HepG2 (cell line): ENCODE measurements around the gene PAIP1. TPM values are rescaled to one million over a fixed set of nuclear protein-coding genes. Genes with fewer than 3 reads are reported as not detected.

Experiments used
- ATAC-seq: fragments of 200-7000 bp; cut with Tn5 transposase; 3 replicates; pipeline ENCODE4 v1.9.1; 2020; ENCODE audit warnings: mild to moderate bottlenecking, moderate library complexity
- BruUV-seq: library from RNA; stranded (reverse); fragments of 400-500 nt; replicated peaks from 2 replicates; lab custom pipeline; 2021; lab: Mats Ljungman, UMichigan
- CTCF ChIA-PET: fragments of 300-600 bp; formaldehyde crosslinking; extraction: SDS; loops from one replicate; lab custom pipeline; 2021; ENCODE audit warnings: low total read pairs, inconsistent platforms, low intra/inter-chr PET ratio; lab: Yijun Ruan, JAX
- POLR2A ChIA-PET: fragments of 350-600 bp; sonication (Branson Sonifier 250); formaldehyde crosslinking; loops from one replicate; lab custom pipeline; 2020; ENCODE audit warnings: antibody characterized with exemption, inconsistent platforms; lab: Yijun Ruan, JAX
- DNase-seq: peaks from one replicate; pipeline ENCODE4 v3.0.0-alpha.2; 2015; ENCODE audit warnings: low spot score
- FAIRE-seq: peaks from 3 replicates; lab custom pipeline; 2011; peaks lifted over from hg19 to GRCh38; lab: Jason Lieb, UNC
- H2AFZ ChIP-seq: one replicate; pipeline ENCODE4 v1.6.1; 2011; ENCODE audit warnings: low read length, inconsistent platforms
- H3K27ac ChIP-seq: fragments of 300-600 bp; 3 replicates; pipeline ENCODE4 v1.8.0; 2011; ENCODE audit warnings: mixed run types, mild to moderate bottlenecking, mixed read lengths, low read length, inconsistent platforms; ENCODE audit not compliant: insufficient read depth; ENCODE audit errors: extremely low read length
- H3K27me3 ChIP-seq, 2 experiments: fragments of 200-600 bp in 1 of 2; 2 replicates in 1 of 2; 3 replicates in 1 of 2; pipeline versions ENCODE4 v1.6.0 to v1.8.0; 2011; ENCODE audit warnings: low read length in 2 of 2, mild to moderate bottlenecking in 2 of 2, moderate library complexity in 2 of 2, inconsistent platforms in 1 of 2; ENCODE audit not compliant: insufficient read depth in 2 of 2, control insufficient read depth in 1 of 2
- H3K36me3 ChIP-seq, 2 experiments: fragments of 200-600 bp in 1 of 2; replicated peaks in 1 of 2; 2 replicates in 1 of 2; 3 replicates in 1 of 2; pipeline versions ENCODE4 v1.5.1 to v1.8.0; 2011; ENCODE audit warnings: low read length in 2 of 2, inconsistent platforms in 1 of 2; ENCODE audit not compliant: insufficient read depth in 2 of 2, control insufficient read depth in 1 of 2
- H3K4me1 ChIP-seq: 2 replicates; pipeline ENCODE4 v1.5.1; 2012; ENCODE audit warnings: low read length, inconsistent platforms; ENCODE audit not compliant: insufficient read depth
- H3K4me2 ChIP-seq: 2 replicates; pipeline ENCODE4 v1.6.0; 2011; ENCODE audit warnings: low read depth, low read length, inconsistent platforms
- H3K4me3 ChIP-seq, 3 experiments: fragments of 200-600 bp in 1 of 3; sonication (generic), shearing (Covaris generic) in 1 of 3; replicated peaks in 1 of 3; 2 replicates each; pipeline ENCODE4 v1.5.1; 2011 to 2016; ENCODE audit warnings: low read length in 3 of 3, inconsistent platforms in 2 of 3, low read depth in 2 of 3, mild to moderate bottlenecking in 2 of 3, control low read depth in 1 of 3, mixed read lengths in 1 of 3; ENCODE audit not compliant: insufficient read depth in 1 of 3
- H3K79me2 ChIP-seq: one replicate; pipeline ENCODE4 v1.6.1; 2011; ENCODE audit warnings: low read length, inconsistent platforms; ENCODE audit not compliant: insufficient read depth
- H3K9ac ChIP-seq: 2 replicates; pipeline ENCODE4 v1.6.0; 2011; ENCODE audit warnings: mild to moderate bottlenecking, low read depth, low read length, inconsistent platforms; ENCODE audit not compliant: insufficient read depth
- H3K9me3 ChIP-seq: 2 replicates; pipeline ENCODE4 v1.5.1; 2012; ENCODE audit warnings: mild to moderate bottlenecking, low read length
- H4K20me1 ChIP-seq: 2 replicates; pipeline ENCODE4 v1.6.0; 2011; ENCODE audit warnings: inconsistent platforms, mild to moderate bottlenecking, low read length, moderate library complexity; ENCODE audit not compliant: insufficient read depth
- CREM ChIP-seq, 2 experiments: sonication (generic) in 1 of 2; formaldehyde crosslinking in 1 of 2; IDR thresholded peaks; 2 replicates each; pipeline versions ENCODE4 v1.4.0 to v1.6.1; 2016 to 2020; ENCODE audit warnings: antibody characterized with exemption in 1 of 2, mild to moderate bottlenecking in 1 of 2, missing genetic modification reagents in 1 of 2
- EED ChIP-seq: sonication (generic); formaldehyde crosslinking; IDR thresholded peaks from 2 replicates; pipeline ENCODE4 v1.5.0; 2020; ENCODE audit warnings: mild to moderate bottlenecking, missing genetic modification reagents
- RBM22 ChIP-seq: fragments of 200-400 bp; formaldehyde crosslinking; optimal IDR thresholded peaks from 2 replicates; pipeline ENCODE3; 2017; ENCODE audit warnings: mild to moderate bottlenecking, low read length, moderate library complexity
- ZNF230 ChIP-seq: sonication (generic); formaldehyde crosslinking; IDR thresholded peaks from 2 replicates; pipeline ENCODE4 v1.4.0; 2020; ENCODE audit warnings: mild to moderate bottlenecking, missing genetic modification reagents
- WGBS: methylation state at CpG from one replicate; pipeline ENCODE4 v1.1.6; 2017; ENCODE audit warnings: low lambda C conversion rate; 5-methylcytosine and 5-hydroxymethylcytosine counted together
- in situ Hi-C: cut with HindIII; loops from 2 replicates; pipeline ENCODE4 v1.10.0; 2017; ENCODE audit warnings: low pct_unique_long_range_greater_than_20kb; ENCODE audit not compliant: extremely low pct_ligation_motif_present
- intact Hi-C: fragments of 100-400 bp; cut with micrococcal nuclease; formaldehyde crosslinking; loops from one replicate; pipeline ENCODE4 v1.10.0; 2022; ENCODE audit not compliant: unreplicated experiment
- polyA plus RNA-seq, 8 experiments: library from polyadenylated mRNA; depleted of rRNA in 3 of 8; stranded (reverse) in 7 of 8; unstranded in 1 of 8; fragments of >200 nt; fragmentation: Illumina TruSeq in 4 of 8; extraction: Trizol in 4 of 8; gene quantifications; 2 replicates each; pipeline versions ENCODE4 v1.2.1 to v1.2.3, GENCODE V29; 2011 to 2016; ENCODE audit warnings: low read depth in 4 of 8, missing spikeins in 1 of 8, mixed read lengths in 1 of 8; ENCODE audit not compliant: insufficient read depth in 1 of 8
- total RNA-seq, 5 experiments: library from RNA; depleted of rRNA; stranded (reverse); fragments of >200 nt; fragmentation: Illumina TruSeq; extraction: Trizol; gene quantifications; 2 replicates each; pipeline ENCODE4 v1.2.3, GENCODE V29; 2016; ENCODE audit warnings: low read depth in 1 of 5
- TF ChIP-seq, protein P1 (sequence below): sonication (generic); formaldehyde crosslinking; IDR thresholded peaks from 2 replicates; pipeline ENCODE4 v1.4.0; 2020; ENCODE audit warnings: mild to moderate bottlenecking, missing genetic modification reagents

PAIP1 gene
- total and polyA plus RNA-seq, 2 of the 13 experiments (the other 11 are each of a cell fraction or from before 2014, with no cell fraction given), result 96.6 to 116 TPM

DNA sequence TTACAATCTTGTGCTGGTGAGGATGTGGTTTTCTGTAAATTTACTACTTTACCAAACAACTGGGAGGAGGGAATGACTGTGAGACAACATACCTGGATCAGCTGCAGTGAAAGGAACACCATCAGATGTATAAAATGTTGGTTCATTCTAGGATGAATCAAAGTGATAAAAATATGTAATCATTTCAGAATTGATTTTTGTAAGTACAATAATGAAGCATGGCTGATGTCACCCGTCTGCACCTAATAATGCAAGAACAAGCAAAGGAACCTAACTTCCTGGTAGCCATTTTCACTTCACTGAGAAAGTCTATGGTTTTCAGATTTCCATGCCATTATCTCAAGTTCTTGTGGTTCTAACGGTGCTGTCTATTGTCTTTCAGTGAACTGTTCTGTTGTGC, 23.2 kb downstream of the PAIP1 start (continued):
- no peak for TF ChIP-seq CREM (IDR thresholded peaks at IDR 0.05)
- TF ChIP-seq CREM (CRISPR knock-in tag; IDR thresholded peaks at IDR 0.05), result no peak
- TF ChIP-seq ZNF230, result no peak
- TF ChIP-seq EED, result no peak

DNA sequence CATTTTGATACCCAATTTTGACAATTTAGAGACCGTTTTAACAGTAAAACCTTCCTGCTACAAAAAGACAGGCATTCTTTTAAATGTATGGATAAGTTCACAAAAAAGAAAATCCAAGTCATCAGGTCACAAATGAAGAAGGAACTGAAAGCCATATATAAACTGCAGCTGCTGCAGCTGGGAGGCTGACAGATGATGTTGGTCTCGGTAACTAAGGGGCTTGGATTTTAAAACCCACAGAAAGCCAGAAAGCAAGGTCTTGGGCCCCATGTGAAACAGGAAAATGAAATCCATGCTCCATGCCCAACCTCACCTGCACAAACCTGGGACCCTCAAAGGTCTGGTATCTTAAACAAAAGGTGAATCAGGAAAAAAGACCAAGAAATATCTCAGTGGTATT, 26.2 kb downstream of the PAIP1 start:
- WGBS, result 98% methylated on average over 2 of the region's 2 CpGs
- Histone ChIP-seq H3K27me3 (no peaks in the 10 kb centered on the region), H4K20me1 (no peaks in the 10 kb centered on the region), H3K4me2 (no peak overlapping the region), H3K9ac (no peak overlapping the region), H2AFZ (no peak overlapping the region), H3K4me3 (no peak overlapping the region), H3K79me2 (no peaks in the 10 kb centered on the region), H3K27ac (no peak overlapping the region), H3K9me3 (no peaks in the 10 kb centered on the region), H3K36me3 (peaks cover 6 to 64% of the 10 kb centered on the region in 2 experiments), H3K4me1 (no peaks in the 10 kb centered on the region)
- TF ChIP-seq RBM22, result peak; percentile 59
- TF ChIP-seq, protein P1, sequence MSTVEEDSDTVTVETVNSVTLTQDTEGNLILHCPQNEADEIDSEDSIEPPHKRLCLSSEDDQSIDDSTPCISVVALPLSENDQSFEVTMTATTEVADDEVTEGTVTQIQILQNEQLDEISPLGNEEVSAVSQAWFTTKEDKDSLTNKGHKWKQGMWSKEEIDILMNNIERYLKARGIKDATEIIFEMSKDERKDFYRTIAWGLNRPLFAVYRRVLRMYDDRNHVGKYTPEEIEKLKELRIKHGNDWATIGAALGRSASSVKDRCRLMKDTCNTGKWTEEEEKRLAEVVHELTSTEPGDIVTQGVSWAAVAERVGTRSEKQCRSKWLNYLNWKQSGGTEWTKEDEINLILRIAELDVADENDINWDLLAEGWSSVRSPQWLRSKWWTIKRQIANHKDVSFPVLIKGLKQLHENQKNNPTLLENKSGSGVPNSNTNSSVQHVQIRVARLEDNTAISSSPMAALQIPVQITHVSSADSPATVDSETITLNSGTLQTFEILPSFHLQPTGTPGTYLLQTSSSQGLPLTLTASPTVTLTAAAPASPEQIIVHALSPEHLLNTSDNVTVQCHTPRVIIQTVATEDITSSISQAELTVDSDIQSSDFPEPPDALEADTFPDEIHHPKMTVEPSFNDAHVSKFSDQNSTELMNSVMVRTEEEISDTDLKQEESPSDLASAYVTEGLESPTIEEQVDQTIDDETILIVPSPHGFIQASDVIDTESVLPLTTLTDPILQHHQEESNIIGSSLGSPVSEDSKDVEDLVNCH (CRISPR knock-in tag), result no peak
- in situ Hi-C loops, result no loop called here
- no peak for DNase-seq
- intact Hi-C loops, result no loop called here
- no TSS peak for BruUV-seq
- no peak for FAIRE-seq
- ATAC-seq, result no peak
- CTCF ChIA-PET, result no interaction called here
- POLR2A ChIA-PET, result no interaction called here
